Loucy (cell line): ENCODE data around the gene TMEM94.

Source experiments
- H2AFZ ChIP-seq: fragments of 200-600 bp; sonication (generic); 2 replicates; pipeline ENCODE4 v1.6.0; 2016; ENCODE audit warnings: antibody characterized with exemption, mild to moderate bottlenecking, low read length, moderate library complexity
- H3F3A ChIP-seq: fragments of 200-600 bp; 2 replicates; pipeline ENCODE4 v1.6.0; 2016; ENCODE audit warnings: antibody characterized with exemption, low read depth, mild to moderate bottlenecking
- H3K27me3 ChIP-seq: fragments of 200-600 bp; sonication (generic); 2 replicates; pipeline ENCODE4 v1.6.1; 2014; ENCODE audit warnings: low read length, mild to moderate bottlenecking; ENCODE audit not compliant: insufficient read depth, poor library complexity, severe bottlenecking
- H3K36me3 ChIP-seq: fragments of 200-600 bp; sonication (generic); 2 replicates; pipeline ENCODE4 v1.6.1; 2016; ENCODE audit warnings: low read length; ENCODE audit not compliant: insufficient read depth
- H3K4me1 ChIP-seq: fragments of 200-600 bp; sonication (generic); 2 replicates; pipeline ENCODE4 v1.5.1; 2014; ENCODE audit warnings: low read length, mild to moderate bottlenecking; ENCODE audit not compliant: insufficient read depth, poor library complexity, severe bottlenecking
- H3K4me2 ChIP-seq: fragments of 200-600 bp; sonication (generic); 2 replicates; pipeline ENCODE4 v1.6.0; 2014; ENCODE audit warnings: antibody characterized with exemption, low read length, low read depth, mild to moderate bottlenecking; ENCODE audit not compliant: poor library complexity, severe bottlenecking
- H3K4me3 ChIP-seq: fragments of 200-600 bp; sonication (generic); 2 replicates; pipeline ENCODE4 v1.5.1; 2014; ENCODE audit warnings: low read length, mild to moderate bottlenecking, mixed read lengths; ENCODE audit not compliant: poor library complexity, severe bottlenecking
- H3K79me2 ChIP-seq: fragments of 200-600 bp; sonication (generic); 2 replicates; pipeline ENCODE4 v1.6.1; 2014; ENCODE audit warnings: low read length; ENCODE audit not compliant: insufficient read depth
- H3K9ac ChIP-seq: fragments of 200-600 bp; sonication (generic); 2 replicates; pipeline ENCODE4 v1.6.0; 2014; ENCODE audit warnings: mild to moderate bottlenecking, low read depth, low read length, moderate library complexity; ENCODE audit not compliant: poor library complexity, severe bottlenecking
- H3K9me2 ChIP-seq: fragments of 200-600 bp; sonication (generic); replicated peaks from 2 replicates; pipeline ENCODE4 v1.6.1; 2016; ENCODE audit warnings: low read depth, low read length, mixed read lengths
- H3K9me3 ChIP-seq: fragments of 200-600 bp; sonication (generic); 2 replicates; pipeline ENCODE4 v1.6.1; 2014; ENCODE audit warnings: mild to moderate bottlenecking, antibody characterized with exemption, low read length, low read depth; ENCODE audit not compliant: insufficient read depth
- H4K20me1 ChIP-seq: fragments of 200-600 bp; sonication (generic); 2 replicates; pipeline ENCODE4 v1.6.0; 2014; ENCODE audit warnings: antibody characterized with exemption, low read length, mild to moderate bottlenecking; ENCODE audit not compliant: insufficient read depth, poor library complexity, severe bottlenecking
- EZH2phosphoT487 ChIP-seq: fragments of 200-600 bp; IDR thresholded peaks from 2 replicates; pipeline ENCODE4 v1.6.1; 2018; ENCODE audit warnings: antibody characterized with exemption, mild to moderate bottlenecking, moderate library complexity, borderline replicate concordance
- TF ChIP-seq, protein P1 (sequence below): fragments of 200-600 bp; sonication (generic); conservative IDR thresholded peaks from 2 replicates; pipeline ENCODE4 v1.5.1; 2014; ENCODE audit warnings: mild to moderate bottlenecking, antibody characterized with exemption, low read length

Gene TMEM94

DNA sequence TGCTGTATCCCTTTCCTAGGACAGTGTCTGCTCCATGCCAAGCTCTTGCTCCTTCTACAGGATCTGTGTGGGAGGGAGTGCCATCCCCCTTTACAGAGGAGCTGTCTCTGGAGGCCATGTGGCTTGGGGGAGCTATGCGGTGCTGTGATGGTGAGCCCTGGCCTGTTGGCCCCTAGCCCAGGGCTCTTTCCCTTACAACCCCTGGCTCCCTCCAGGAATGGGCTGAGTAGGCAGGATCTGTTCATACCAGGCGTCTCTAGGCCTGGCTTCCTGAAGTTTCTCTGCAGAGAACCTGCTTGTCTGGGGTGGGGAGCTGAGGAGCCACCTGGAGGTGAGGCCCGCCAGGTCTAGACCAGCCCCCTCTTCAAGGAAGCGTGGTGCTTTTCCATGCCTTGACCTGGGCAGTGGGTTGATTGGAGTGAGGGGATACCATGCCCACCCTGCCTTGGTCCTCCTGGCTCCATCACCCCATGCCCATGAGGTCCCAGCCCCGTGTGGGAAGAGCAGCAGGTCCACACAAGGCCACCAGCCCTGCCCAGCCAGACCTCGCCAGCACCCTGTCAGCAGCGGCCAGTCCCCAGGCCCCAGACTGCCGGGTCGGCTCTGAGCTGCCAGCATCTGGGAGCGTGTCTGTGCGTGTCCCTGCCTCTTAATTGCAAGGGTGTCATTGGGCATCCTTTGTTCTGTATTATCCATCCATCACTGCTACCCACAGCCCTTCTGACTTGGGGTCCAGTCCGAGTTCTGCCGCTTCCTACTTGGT lies 83.7 kb downstream of the TMEM94 start:
- Histone ChIP-seq H3K36me3 (no peaks in the 10 kb centered on the region), H3K9me2 (no peaks in the 10 kb centered on the region), H2AFZ (no peak overlapping the region), H3K79me2 (no peaks in the 10 kb centered on the region), H4K20me1 (no peaks in the 10 kb centered on the region), H3K9me3 (no peaks in the 10 kb centered on the region), H3F3A (no peaks in the 10 kb centered on the region), H3K4me3 (no peak overlapping the region), H3K4me2 (no peak overlapping the region), H3K4me1 (no peaks in the 10 kb centered on the region), H3K27me3 (no peaks in the 10 kb centered on the region), H3K9ac (no peak overlapping the region)
- TF ChIP-seq, protein P1, sequence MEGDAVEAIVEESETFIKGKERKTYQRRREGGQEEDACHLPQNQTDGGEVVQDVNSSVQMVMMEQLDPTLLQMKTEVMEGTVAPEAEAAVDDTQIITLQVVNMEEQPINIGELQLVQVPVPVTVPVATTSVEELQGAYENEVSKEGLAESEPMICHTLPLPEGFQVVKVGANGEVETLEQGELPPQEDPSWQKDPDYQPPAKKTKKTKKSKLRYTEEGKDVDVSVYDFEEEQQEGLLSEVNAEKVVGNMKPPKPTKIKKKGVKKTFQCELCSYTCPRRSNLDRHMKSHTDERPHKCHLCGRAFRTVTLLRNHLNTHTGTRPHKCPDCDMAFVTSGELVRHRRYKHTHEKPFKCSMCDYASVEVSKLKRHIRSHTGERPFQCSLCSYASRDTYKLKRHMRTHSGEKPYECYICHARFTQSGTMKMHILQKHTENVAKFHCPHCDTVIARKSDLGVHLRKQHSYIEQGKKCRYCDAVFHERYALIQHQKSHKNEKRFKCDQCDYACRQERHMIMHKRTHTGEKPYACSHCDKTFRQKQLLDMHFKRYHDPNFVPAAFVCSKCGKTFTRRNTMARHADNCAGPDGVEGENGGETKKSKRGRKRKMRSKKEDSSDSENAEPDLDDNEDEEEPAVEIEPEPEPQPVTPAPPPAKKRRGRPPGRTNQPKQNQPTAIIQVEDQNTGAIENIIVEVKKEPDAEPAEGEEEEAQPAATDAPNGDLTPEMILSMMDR = no peak
- no peak for TF ChIP-seq EZH2phosphoT487

DNA sequence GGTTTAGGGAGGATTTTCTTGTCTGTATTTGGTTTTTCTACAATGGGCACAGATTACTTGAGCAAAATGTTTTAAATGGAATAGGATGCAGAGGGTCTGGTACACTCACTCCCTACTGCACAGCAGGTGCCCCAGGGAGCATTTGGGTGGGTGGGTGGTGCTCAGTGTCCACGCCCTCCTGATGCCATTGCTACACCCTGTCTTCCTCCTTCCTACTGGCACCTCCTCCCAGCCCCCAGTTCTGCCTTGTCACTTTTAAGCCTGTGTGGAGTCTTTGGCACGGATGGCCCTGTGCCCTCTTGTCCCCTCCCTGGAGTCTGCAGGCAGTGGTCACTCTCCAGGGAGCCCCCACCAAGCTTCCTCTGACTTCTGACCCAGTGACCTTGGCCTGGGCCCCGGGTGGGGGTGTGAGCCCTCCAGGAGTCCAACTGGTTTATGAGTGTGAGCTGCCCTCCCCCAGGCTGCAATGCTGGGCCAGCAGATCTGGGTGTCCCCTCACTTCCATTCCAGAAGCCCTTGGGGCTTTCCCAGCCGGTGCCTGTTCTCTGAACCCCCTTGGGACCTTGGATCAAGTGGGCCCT lies 84.6 kb downstream of the TMEM94 start:
- Histone ChIP-seq H3K27me3 (no peaks in the 10 kb centered on the region), H2AFZ (no peak overlapping the region), H4K20me1 (no peaks in the 10 kb centered on the region), H3K4me1 (no peaks in the 10 kb centered on the region), H3K4me3 (no peak overlapping the region), H3K9me2 (no peaks in the 10 kb centered on the region), H3K9ac (no peak overlapping the region), H3K79me2 (no peaks in the 10 kb centered on the region), H3K9me3 (no peaks in the 10 kb centered on the region), H3K4me2 (no peak overlapping the region), H3F3A (no peaks in the 10 kb centered on the region), H3K36me3 (no peaks in the 10 kb centered on the region)
- TF ChIP-seq EZH2phosphoT487 = no peak
- TF ChIP-seq, protein P1 = no peak

DNA sequence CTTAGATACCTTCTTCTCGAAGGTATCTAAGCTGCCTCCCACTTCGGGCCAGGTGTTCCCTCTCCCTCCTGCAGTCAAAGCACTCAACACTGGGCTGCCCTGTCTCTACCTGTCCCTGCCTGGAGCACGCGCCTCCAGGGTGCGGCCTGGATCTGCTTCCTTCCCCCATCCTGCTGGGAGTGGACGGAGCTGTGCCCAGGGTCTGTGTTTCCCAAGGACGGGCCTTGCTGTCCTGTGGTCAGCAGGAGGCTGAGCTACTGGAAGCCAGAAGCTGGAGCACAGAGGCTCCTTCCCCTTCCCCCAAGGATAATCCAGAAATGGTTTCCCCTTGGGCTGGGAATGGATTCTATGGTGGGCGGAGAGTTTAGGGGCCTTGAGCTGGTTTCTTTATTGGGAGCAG lies 85.8 kb downstream of the TMEM94 start:
- no peaks in the 10 kb centered on the region for H3F3A ChIP-seq
- no peak overlapping the region for H3K4me3 ChIP-seq
- no peak overlapping the region for H3K4me2 ChIP-seq
- H3K79me2 ChIP-seq = no peaks in the 10 kb centered on the region
- no peaks in the 10 kb centered on the region for H3K36me3 ChIP-seq
- no peaks in the 10 kb centered on the region for H3K9me2 ChIP-seq
- TF ChIP-seq, protein P1 = no peak
- TF ChIP-seq EZH2phosphoT487 = no peak
- no peak overlapping the region for H2AFZ ChIP-seq
- no peaks in the 10 kb centered on the region for H3K4me1 ChIP-seq
- no peaks in the 10 kb centered on the region for H4K20me1 ChIP-seq
- H3K9me3 ChIP-seq = no peaks in the 10 kb centered on the region
- H3K9ac ChIP-seq = no peak overlapping the region
- H3K27me3 ChIP-seq = no peaks in the 10 kb centered on the region
